T-cell (primary cell): ENCODE data around the gene MMP2. TPM values are rescaled to one million over a fixed set of nuclear protein-coding genes. Genes with fewer than 3 reads are reported as not detected.

Experiments used
- ATAC-seq, 4 experiments: fragments of 200-7000 bp in 3 of 4; fragments of 150-1000 bp in 1 of 4; cut with Tn5 transposase; replicated peaks in 1 of 4; 1 replicate in 3 of 4; 2 replicates in 1 of 4; pipeline ENCODE4 v1.10.0; 2021; ENCODE audit warnings: moderate library complexity in 3 of 4, mild to moderate bottlenecking in 2 of 4, moderate number of reproducible peaks in 1 of 4
- CTCF ChIA-PET, 2 donors: fragments of 300-600 bp; sonication (Branson Sonifier 250); formaldehyde crosslinking; loops; one replicate each; lab custom pipeline; 2022; ENCODE audit warnings: antibody characterized with exemption in 2 of 2; lab: Charles Lee
- POLR2A ChIA-PET, 2 donors: fragments of 300-600 bp; sonication (Branson Sonifier 250); formaldehyde crosslinking; loops; one replicate each; lab custom pipeline; 2022; ENCODE audit warnings: antibody characterized with exemption in 2 of 2; lab: Charles Lee
- DNase-seq, 35 experiments: peaks; one replicate each; pipeline versions ENCODE4 v3.0.0 to v3.0.0-alpha.2; 2013 to 2023
- H3K27ac ChIP-seq: one replicate; pipeline ENCODE4 v1.5.1; 2013; ENCODE audit warnings: low read length
- H3K27me3 ChIP-seq, 2 experiments: replicated peaks in 1 of 2; 1 replicate in 1 of 2; 2 replicates in 1 of 2; pipeline versions ENCODE4 v1.6.1 to v1.7.0; 2013; ENCODE audit warnings: low read length in 1 of 2, mixed read lengths in 1 of 2; ENCODE audit not compliant: control insufficient read depth in 2 of 2, insufficient read depth in 2 of 2; ENCODE audit errors: extremely low read depth in 1 of 2
- H3K36me3 ChIP-seq, 2 donors: 1 replicate in 1 of 2; 2 replicates in 1 of 2; pipeline versions ENCODE4 v1.6.1 to v1.7.0; 2013; ENCODE audit warnings: low read length in 1 of 2; ENCODE audit not compliant: control insufficient read depth in 2 of 2, insufficient read depth in 1 of 2; ENCODE audit errors: extremely low read depth in 1 of 2
- H3K4me1 ChIP-seq, 2 experiments: 1 replicate in 1 of 2; 2 replicates in 1 of 2; pipeline versions ENCODE4 v1.6.1 to v1.7.0; 2013; ENCODE audit warnings: low read length in 2 of 2, mixed read lengths in 1 of 2; ENCODE audit not compliant: insufficient read depth in 2 of 2, control insufficient read depth in 1 of 2; ENCODE audit errors: extremely low read depth in 1 of 2
- H3K4me3 ChIP-seq, 2 donors: 1 replicate in 1 of 2; 2 replicates in 1 of 2; pipeline versions ENCODE4 v1.5.1 to v1.7.0; 2013; ENCODE audit warnings: mild to moderate bottlenecking in 2 of 2, low read length in 1 of 2, moderate library complexity in 1 of 2; ENCODE audit not compliant: control insufficient read depth in 1 of 2; ENCODE audit errors: extremely low read depth in 1 of 2
- H3K9me3 ChIP-seq: 2 replicates; pipeline ENCODE4 v1.7.0; 2013
- H3K27ac Mint-ChIP-seq, 2 donors: one replicate each; pipeline ENCODE4 v1.8.0; 2020 to 2021; ENCODE audit warnings: mild to moderate bottlenecking in 2 of 2, mixed read lengths in 2 of 2
- H3K27me3 Mint-ChIP-seq, 2 donors: one replicate each; pipeline ENCODE4 v1.8.0; 2021 to 2022; ENCODE audit warnings: mixed read lengths in 2 of 2
- H3K36me3 Mint-ChIP-seq: one replicate; pipeline ENCODE4 v1.8.0; 2021; ENCODE audit warnings: mixed read lengths
- H3K4me1 Mint-ChIP-seq, 3 donors: one replicate each; pipeline ENCODE4 v1.8.0; 2020 to 2022; ENCODE audit warnings: mixed read lengths in 3 of 3, mild to moderate bottlenecking in 1 of 3
- H3K4me3 Mint-ChIP-seq, 3 donors: one replicate each; pipeline ENCODE4 v1.8.0; 2020 to 2022; ENCODE audit warnings: mild to moderate bottlenecking in 3 of 3, mixed read lengths in 3 of 3, moderate library complexity in 3 of 3
- H3K9me3 Mint-ChIP-seq, 3 donors: one replicate each; pipeline ENCODE4 v1.8.0; 2020 to 2022; ENCODE audit warnings: mixed read lengths in 3 of 3
- WGBS: methylation state at CpG from one replicate; pipeline ENCODE4 v1.1.5; 2013; ENCODE audit warnings: missing lambda C conversion rate; ENCODE audit not compliant: insufficient coverage; 5-methylcytosine and 5-hydroxymethylcytosine counted together
- total RNA-seq, 35 experiments: library from RNA in 6 of 35; stranded (reverse) in 6 of 35; fragments of 120-200 nt in 1 of 35; gene quantifications; one replicate each; pipeline versions ENCODE4 v1.2.1 to v1.2.4 and lab custom pipeline; 2013 to 2026

MMP2 gene
- total RNA-seq, 5 donors from 2014 or later (not counting 1 experiment from before 2014, with no cell fraction given), result 0.44 to 2.4 (median 1.8) TPM; not detected in 1

GRCh38 chr16:55466209-55466608, 12.8 kb upstream of the MMP2 start:
- H3K9me3 ChIP-seq, result no peaks in the 10 kb centered on the region
- ATAC-seq (no peak), DNase-seq (no peak)
- H3K27me3 ChIP-seq, result peaks cover 0 to 7% of the 10 kb centered on the region in 2 experiments
- no peak overlapping the region for H3K4me3 ChIP-seq
- H3K4me1 Mint-ChIP-seq, result peaks cover 0 to 4% (median 0%) of the 10 kb centered on the region in 3 donors
- POLR2A ChIA-PET, result interaction anchor here in 1 of 2 donors (0.6 kb wide), 1 partner anchor 1694 kb away, joined by 3 read pairs; no protein-coding TSS in a partner anchor
- 77% methylated on average over 4 of the region's 4 CpGs for WGBS
- no peaks in the 10 kb centered on the region for H3K9me3 Mint-ChIP-seq
- H3K36me3 Mint-ChIP-seq, result no peaks in the 10 kb centered on the region
- peaks cover 0 to 3% of the 10 kb centered on the region in 2 experiments for H3K4me1 ChIP-seq
- H3K27ac Mint-ChIP-seq, result no peak overlapping the region
- CTCF ChIA-PET, result no interaction called here
- H3K27me3 Mint-ChIP-seq, result peaks cover 0 to 4% of the 10 kb centered on the region in 2 donors
- no peak overlapping the region for H3K4me3 Mint-ChIP-seq
- no peak overlapping the region for H3K27ac ChIP-seq
- no peaks in the 10 kb centered on the region for H3K36me3 ChIP-seq

GRCh38 chr16:55467898-55468297, 11.1 kb upstream of the MMP2 start:
- no peaks in the 10 kb centered on the region for H3K9me3 Mint-ChIP-seq
- Histone ChIP-seq H3K4me3 (no peak overlapping the region), H3K4me1 (peaks cover 0 to 3% of the 10 kb centered on the region in 2 experiments), H3K9me3 (no peaks in the 10 kb centered on the region), H3K27ac (no peak overlapping the region), H3K27me3 (peaks cover 0 to 7% of the 10 kb centered on the region in 2 experiments), H3K36me3 (no peaks in the 10 kb centered on the region)
- no peak overlapping the region for H3K27ac Mint-ChIP-seq
- CTCF ChIA-PET, result interaction anchor here in 1 of 2 donors (0.7 to 1.2 kb wide), 2 partner anchors 10 to 374 kb away, joined by 3 read pairs; no protein-coding TSS in a partner anchor
- POLR2A ChIA-PET, result no interaction called here
- H3K27me3 Mint-ChIP-seq, result peaks cover 0 to 3% of the 10 kb centered on the region in 2 donors
- DNase-seq, result no peak
- WGBS, result 90% methylated on average over 3 of the region's 3 CpGs
- no peak for ATAC-seq
- H3K4me1 Mint-ChIP-seq, result peaks cover 0 to 4% (median 0%) of the 10 kb centered on the region in 3 donors
- no peak overlapping the region for H3K4me3 Mint-ChIP-seq
- no peaks in the 10 kb centered on the region for H3K36me3 Mint-ChIP-seq

GRCh38 chr16:55468352-55468990, 10.5 kb upstream of the MMP2 start:
- no peak for ATAC-seq
- Mint-ChIP-seq H3K4me3 (no peak overlapping the region), H3K9me3 (no peaks in the 10 kb centered on the region), H3K27me3 (peaks cover 0 to 3% of the 10 kb centered on the region in 2 donors), H3K36me3 (no peaks in the 10 kb centered on the region), H3K4me1 (peaks cover 0 to 4% (median 0%) of the 10 kb centered on the region in 3 donors), H3K27ac (no peak overlapping the region)
- Histone ChIP-seq H3K4me1 (peaks cover 0 to 3% of the 10 kb centered on the region in 2 experiments), H3K36me3 (no peaks in the 10 kb centered on the region), H3K4me3 (no peak overlapping the region), H3K9me3 (no peaks in the 10 kb centered on the region), H3K27ac (no peak overlapping the region), H3K27me3 (peaks cover 0 to 7% of the 10 kb centered on the region in 2 experiments)
- 50% methylated on average over 3 of the region's 7 CpGs for WGBS
- ChIA-PET CTCF (interaction anchor here in 1 of 2 donors (0.7 to 1.2 kb wide), 2 partner anchors 9 to 373 kb away, joined by 3 read pairs; no protein-coding TSS in a partner anchor), POLR2A (no interaction called here)
- no peak for DNase-seq

GRCh38 chr16:55469821-55470532, 9.0 kb upstream of the MMP2 start:
- WGBS, result 88% methylated on average over 3 of the region's 9 CpGs
- H3K4me1 ChIP-seq, result peaks cover 0 to 3% of the 10 kb centered on the region in 2 experiments
- H3K4me3 ChIP-seq, result no peak overlapping the region
- no peak overlapping the region for H3K27ac Mint-ChIP-seq
- peaks cover 0 to 4% of the 10 kb centered on the region in 2 donors for H3K27me3 Mint-ChIP-seq
- no peak for DNase-seq
- H3K36me3 ChIP-seq, result no peaks in the 10 kb centered on the region
- no peaks in the 10 kb centered on the region for H3K36me3 Mint-ChIP-seq
- no peak for ATAC-seq
- peaks cover 0 to 7% of the 10 kb centered on the region in 2 experiments for H3K27me3 ChIP-seq
- H3K4me3 Mint-ChIP-seq, result no peak overlapping the region
- no peaks in the 10 kb centered on the region for H3K9me3 Mint-ChIP-seq
- H3K27ac ChIP-seq, result no peak overlapping the region
- H3K9me3 ChIP-seq, result no peaks in the 10 kb centered on the region
- H3K4me1 Mint-ChIP-seq, result peaks cover 0 to 4% (median 0%) of the 10 kb centered on the region in 3 donors
- CTCF ChIA-PET, result interaction anchor here in 1 of 2 donors (1.1 kb wide), 1 partner anchor 9 kb away, joined by 5 read pairs; no protein-coding TSS in a partner anchor
- POLR2A ChIA-PET, result no interaction called here

GRCh38 chr16:55470533-55471371, 8.2 kb upstream of the MMP2 start:
- Histone ChIP-seq H3K36me3 (no peaks in the 10 kb centered on the region), H3K27me3 (peaks cover 0 to 7% of the 10 kb centered on the region in 2 experiments), H3K4me3 (no peak overlapping the region), H3K4me1 (no peaks in the 10 kb centered on the region), H3K27ac (no peak overlapping the region), H3K9me3 (no peaks in the 10 kb centered on the region)
- ATAC-seq (no peak), DNase-seq (no peak)
- Mint-ChIP-seq H3K9me3 (no peaks in the 10 kb centered on the region), H3K4me3 (no peak overlapping the region), H3K36me3 (no peaks in the 10 kb centered on the region), H3K27ac (no peak overlapping the region), H3K27me3 (peaks cover 0 to 5% of the 10 kb centered on the region in 2 donors), H3K4me1 (no peaks in the 10 kb centered on the region)
- CTCF ChIA-PET, result interaction anchor here in 1 of 2 donors (1.1 kb wide), 1 partner anchor 10 kb away, joined by 5 read pairs; no protein-coding TSS in a partner anchor
- POLR2A ChIA-PET, result no interaction called here
- 64% methylated on average over 3 of the region's 7 CpGs for WGBS
